SK-N-SH (cell line): ENCODE data around the gene GYS1. TPM values are rescaled to one million over a fixed set of nuclear protein-coding genes. Genes with fewer than 3 reads are reported as not detected.

Experiments
- CTCF ChIA-PET: fragments of 300-600, 350-600 bp; formaldehyde crosslinking; extraction: SDS; loops from one replicate; lab custom pipeline; 2021; lab: Yijun Ruan, JAX
- POLR2A ChIA-PET: fragments of 350-600 bp; sonication (Branson Sonifier 250); formaldehyde crosslinking; extraction: SDS; loops from one replicate; lab custom pipeline; 2020; ENCODE audit warnings: antibody characterized with exemption, inconsistent platforms; lab: Yijun Ruan, JAX
- DNase-seq: peaks from one replicate; pipeline ENCODE4 v3.0.0; 2012
- H2AFZ ChIP-seq: fragments of 200-600 bp; sonication (generic); 2 replicates; pipeline ENCODE4 v1.8.1; 2016; ENCODE audit warnings: antibody characterized with exemption, mild to moderate bottlenecking, low read depth
- H3F3A ChIP-seq: fragments of 200-600 bp; sonication (generic); replicated peaks from 2 replicates; pipeline ENCODE3; 2016; ENCODE audit warnings: antibody characterized with exemption, mild to moderate bottlenecking; ENCODE audit not compliant: insufficient read depth
- H3K27ac ChIP-seq, 2 experiments: fragments of 200-500 bp in 1 of 2; fragments of 200-600 bp in 1 of 2; sonication (Bioruptor generic) in 1 of 2; sonication (generic), shearing (Covaris generic) in 1 of 2; 2 replicates each; pipeline versions ENCODE4 v1.5.1 to v1.6.1; 2014 to 2016; ENCODE audit warnings: low read depth in 2 of 2, inconsistent platforms in 1 of 2, low read length in 1 of 2, mild to moderate bottlenecking in 1 of 2, mixed read lengths in 1 of 2
- H3K27me3 ChIP-seq: fragments of 200-600 bp; sonication (generic), shearing (Covaris generic); 2 replicates; pipeline ENCODE4 v1.6.1; 2016; ENCODE audit warnings: mixed run types; ENCODE audit not compliant: insufficient read depth
- H3K36me3 ChIP-seq, 2 experiments: fragments of 200-500 bp in 1 of 2; fragments of 200-600 bp in 1 of 2; sonication (Bioruptor generic) in 1 of 2; sonication (generic) in 1 of 2; replicated peaks in 1 of 2; 2 replicates each; pipeline versions ENCODE3 to v1.5.1; 2014 to 2016; ENCODE audit warnings: low read length in 1 of 2, mild to moderate bottlenecking in 1 of 2; ENCODE audit not compliant: insufficient read depth in 2 of 2, control insufficient read depth in 1 of 2
- H3K4me1 ChIP-seq, 2 experiments: fragments of 200-500 bp in 1 of 2; fragments of 200-600 bp in 1 of 2; sonication (Bioruptor generic) in 1 of 2; sonication (generic), shearing (Covaris generic) in 1 of 2; 2 replicates each; pipeline versions ENCODE4 v1.5.1 to v1.6.1; 2014 to 2016; ENCODE audit warnings: low read depth in 1 of 2, low read length in 1 of 2, mixed run types in 1 of 2; ENCODE audit not compliant: insufficient read depth in 2 of 2, control insufficient read depth in 1 of 2
- H3K4me2 ChIP-seq: fragments of 200-600 bp; sonication (generic), shearing (Covaris generic); 2 replicates; pipeline ENCODE4 v1.6.1; 2017; ENCODE audit warnings: mixed run types
- H3K4me3 ChIP-seq, 2 experiments: fragments of 200-500 bp in 1 of 2; fragments of 200-600 bp in 1 of 2; sonication (Bioruptor generic) in 1 of 2; sonication (generic), shearing (Covaris generic) in 1 of 2; 2 replicates each; pipeline versions ENCODE4 v1.5.1 to v1.8.1; 2014 to 2016; ENCODE audit warnings: low read depth in 2 of 2, inconsistent platforms in 1 of 2, low read length in 1 of 2, mild to moderate bottlenecking in 1 of 2, mixed read lengths in 1 of 2, moderate library complexity in 1 of 2
- H3K79me2 ChIP-seq: fragments of 200-600 bp; sonication (generic); 2 replicates; pipeline ENCODE4 v1.8.1; 2017; ENCODE audit warnings: mild to moderate bottlenecking; ENCODE audit not compliant: insufficient read depth
- H3K9ac ChIP-seq: fragments of 200-600 bp; sonication (generic); 2 replicates; pipeline ENCODE4 v1.6.1; 2017; ENCODE audit warnings: mixed run types
- H3K9me2 ChIP-seq: fragments of 200-600 bp; sonication (generic); 2 replicates; pipeline ENCODE4 v1.6.1; 2017; ENCODE audit warnings: mixed run types
- H3K9me3 ChIP-seq: fragments of 200-600 bp; sonication (generic); 2 replicates; pipeline ENCODE4 v1.6.1; 2017; ENCODE audit warnings: mixed run types, mild to moderate bottlenecking, moderate library complexity
- H4K20me1 ChIP-seq: fragments of 200-600 bp; sonication (generic); 2 replicates; pipeline ENCODE4 v1.6.1; 2017; ENCODE audit warnings: mild to moderate bottlenecking, mixed run types; ENCODE audit not compliant: insufficient read depth
- CHD2 ChIP-seq: fragments of 150-350 bp; IDR thresholded peaks from 2 replicates; pipeline ENCODE4 v1.6.1; 2018; ENCODE audit warnings: low read length; ENCODE audit not compliant: partially characterized antibody
- FOSL2 ChIP-seq: IDR thresholded peaks from 2 replicates; pipeline ENCODE4 v1.4.0; 2012; ENCODE audit warnings: low read depth, mild to moderate bottlenecking, moderate library complexity, borderline replicate concordance
- GATA2 ChIP-seq: sonication (generic); formaldehyde crosslinking; IDR thresholded peaks from 2 replicates; pipeline ENCODE4 v1.5.0; 2020; ENCODE audit warnings: mild to moderate bottlenecking, missing genetic modification reagents
- JUND ChIP-seq: IDR thresholded peaks from 2 replicates; pipeline ENCODE4 v1.4.0; 2012
- NRF1 ChIP-seq: IDR thresholded peaks from 2 replicates; pipeline ENCODE4 v1.6.1; 2012; ENCODE audit warnings: low read depth, mild to moderate bottlenecking, low read length
- POLR2AphosphoS5 ChIP-seq: IDR thresholded peaks from 2 replicates; pipeline ENCODE4 v1.6.1; 2012; ENCODE audit warnings: low read depth, low read length
- RCOR1 ChIP-seq: fragments of 150-350 bp; IDR thresholded peaks from 2 replicates; pipeline ENCODE4 v1.6.1; 2017; ENCODE audit warnings: antibody characterized with exemption, low read length
- WGBS: methylation state at CpG from one replicate; pipeline ENCODE4 v1.1.6; 2017; ENCODE audit warnings: low lambda C conversion rate; 5-methylcytosine and 5-hydroxymethylcytosine counted together
- polyA plus RNA-seq, 3 experiments: library from polyadenylated mRNA; depleted of rRNA; stranded (reverse); fragments of >200 nt; gene quantifications; 2 replicates each; pipeline ENCODE4 v1.2.3, GENCODE V29; 2012
- TF ChIP-seq, protein P1 (sequence below): IDR thresholded peaks from 2 replicates; pipeline ENCODE4 v1.4.0; 2012; ENCODE audit warnings: low read depth, borderline replicate concordance
- TF ChIP-seq, protein P2 (sequence below): IDR thresholded peaks from 2 replicates; pipeline ENCODE4 v1.4.0; 2012; ENCODE audit warnings: low read depth, borderline replicate concordance
- TF ChIP-seq, protein P3 (sequence below): fragments of 200-600 bp; sonication (generic); IDR thresholded peaks from 2 replicates; pipeline ENCODE4 v1.6.1; 2017; ENCODE audit warnings: antibody characterized with exemption, mild to moderate bottlenecking, moderate library complexity

The GYS1 gene
- polyA plus RNA-seq, 1 of the 3 experiments (the other 2 are of a cell fraction) = 25.3 TPM

DNA sequence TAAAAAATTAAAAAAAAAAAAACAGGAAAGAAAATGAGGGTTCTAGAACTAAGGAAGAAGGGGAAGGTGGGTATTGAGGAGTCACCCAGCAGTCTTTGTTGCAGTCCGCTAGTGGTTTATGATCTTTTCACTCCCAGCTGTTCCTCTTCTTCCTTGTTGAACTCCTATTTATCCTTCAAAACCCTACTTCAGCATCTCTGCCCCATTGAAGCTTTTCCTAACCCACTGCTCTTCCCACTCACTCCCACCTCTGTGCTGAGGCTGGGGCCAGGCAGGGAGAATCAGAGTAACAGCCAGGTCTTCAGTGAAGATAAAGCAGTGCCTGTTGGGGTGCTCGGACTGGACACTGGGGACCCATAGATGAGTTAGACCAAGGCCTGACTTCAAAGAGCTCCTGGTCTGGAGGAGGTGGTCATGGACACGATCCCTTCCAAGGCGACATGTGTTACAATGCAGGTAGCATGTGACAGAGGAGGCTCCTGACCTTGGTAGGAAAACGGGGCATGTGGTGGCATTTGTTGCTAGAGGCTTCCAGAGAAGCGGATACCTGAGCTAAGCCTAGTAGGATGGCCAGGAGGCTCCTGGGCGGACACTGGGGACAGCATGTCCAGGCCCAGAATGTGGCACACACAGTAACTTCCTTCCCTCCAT, 12.0 kb upstream of the GYS1 start (continued):
- TF ChIP-seq, protein P1, sequence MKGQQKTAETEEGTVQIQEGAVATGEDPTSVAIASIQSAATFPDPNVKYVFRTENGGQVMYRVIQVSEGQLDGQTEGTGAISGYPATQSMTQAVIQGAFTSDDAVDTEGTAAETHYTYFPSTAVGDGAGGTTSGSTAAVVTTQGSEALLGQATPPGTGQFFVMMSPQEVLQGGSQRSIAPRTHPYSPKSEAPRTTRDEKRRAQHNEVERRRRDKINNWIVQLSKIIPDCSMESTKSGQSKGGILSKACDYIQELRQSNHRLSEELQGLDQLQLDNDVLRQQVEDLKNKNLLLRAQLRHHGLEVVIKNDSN = no peak
- TF ChIP-seq GATA2 (no peak), RCOR1 (no peak), POLR2AphosphoS5 (no peak), FOSL2 (no peak)

DNA sequence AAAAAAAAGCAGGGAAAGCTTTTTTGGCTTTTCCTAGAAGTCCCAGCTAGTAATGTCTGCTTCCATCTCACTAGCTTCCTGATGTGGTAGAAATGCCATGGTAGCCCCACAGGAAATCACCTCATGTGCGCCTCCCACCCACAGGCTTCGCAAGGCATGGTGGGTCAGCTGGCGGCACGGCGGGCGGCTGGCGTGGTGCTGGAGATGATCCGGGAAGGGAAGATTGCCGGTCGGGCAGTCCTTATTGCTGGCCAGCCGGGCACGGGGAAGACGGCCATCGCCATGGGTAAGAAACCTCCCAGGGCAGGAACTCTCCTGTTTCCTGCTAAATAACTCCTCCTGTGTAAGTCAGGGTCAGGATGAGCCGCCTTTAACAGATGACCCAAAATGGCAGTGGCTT, 11.0 kb upstream of the GYS1 start:
- Histone ChIP-seq H3K27me3 (no peaks in the 10 kb centered on the region), H3K9me3 (no peaks in the 10 kb centered on the region), H4K20me1 (no peaks in the 10 kb centered on the region), H3K9ac (no peak overlapping the region), H2AFZ (no peak overlapping the region), H3K4me3 (no peak overlapping the region), H3K79me2 (peaks cover 33% of the 10 kb centered on the region; the same call in 1 of the 2 replicates), H3K4me2 (no peak overlapping the region), H3K27ac (no peak overlapping the region), H3F3A (no peaks in the 10 kb centered on the region), H3K4me1 (no peaks in the 10 kb centered on the region), H3K36me3 (peaks cover 20 to 39% of the 10 kb centered on the region in 2 experiments), H3K9me2 (no peaks in the 10 kb centered on the region)
- TF ChIP-seq CHD2 (no peak), FOSL2 (no peak), JUND (no peak), NRF1 (no peak)
- TF ChIP-seq, protein P2, sequence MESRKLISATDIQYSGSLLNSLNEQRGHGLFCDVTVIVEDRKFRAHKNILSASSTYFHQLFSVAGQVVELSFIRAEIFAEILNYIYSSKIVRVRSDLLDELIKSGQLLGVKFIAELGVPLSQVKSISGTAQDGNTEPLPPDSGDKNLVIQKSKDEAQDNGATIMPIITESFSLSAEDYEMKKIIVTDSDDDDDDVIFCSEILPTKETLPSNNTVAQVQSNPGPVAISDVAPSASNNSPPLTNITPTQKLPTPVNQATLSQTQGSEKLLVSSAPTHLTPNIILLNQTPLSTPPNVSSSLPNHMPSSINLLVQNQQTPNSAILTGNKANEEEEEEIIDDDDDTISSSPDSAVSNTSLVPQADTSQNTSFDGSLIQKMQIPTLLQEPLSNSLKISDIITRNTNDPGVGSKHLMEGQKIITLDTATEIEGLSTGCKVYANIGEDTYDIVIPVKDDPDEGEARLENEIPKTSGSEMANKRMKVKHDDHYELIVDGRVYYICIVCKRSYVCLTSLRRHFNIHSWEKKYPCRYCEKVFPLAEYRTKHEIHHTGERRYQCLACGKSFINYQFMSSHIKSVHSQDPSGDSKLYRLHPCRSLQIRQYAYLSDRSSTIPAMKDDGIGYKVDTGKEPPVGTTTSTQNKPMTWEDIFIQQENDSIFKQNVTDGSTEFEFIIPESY = no peak
- TF ChIP-seq, protein P3, sequence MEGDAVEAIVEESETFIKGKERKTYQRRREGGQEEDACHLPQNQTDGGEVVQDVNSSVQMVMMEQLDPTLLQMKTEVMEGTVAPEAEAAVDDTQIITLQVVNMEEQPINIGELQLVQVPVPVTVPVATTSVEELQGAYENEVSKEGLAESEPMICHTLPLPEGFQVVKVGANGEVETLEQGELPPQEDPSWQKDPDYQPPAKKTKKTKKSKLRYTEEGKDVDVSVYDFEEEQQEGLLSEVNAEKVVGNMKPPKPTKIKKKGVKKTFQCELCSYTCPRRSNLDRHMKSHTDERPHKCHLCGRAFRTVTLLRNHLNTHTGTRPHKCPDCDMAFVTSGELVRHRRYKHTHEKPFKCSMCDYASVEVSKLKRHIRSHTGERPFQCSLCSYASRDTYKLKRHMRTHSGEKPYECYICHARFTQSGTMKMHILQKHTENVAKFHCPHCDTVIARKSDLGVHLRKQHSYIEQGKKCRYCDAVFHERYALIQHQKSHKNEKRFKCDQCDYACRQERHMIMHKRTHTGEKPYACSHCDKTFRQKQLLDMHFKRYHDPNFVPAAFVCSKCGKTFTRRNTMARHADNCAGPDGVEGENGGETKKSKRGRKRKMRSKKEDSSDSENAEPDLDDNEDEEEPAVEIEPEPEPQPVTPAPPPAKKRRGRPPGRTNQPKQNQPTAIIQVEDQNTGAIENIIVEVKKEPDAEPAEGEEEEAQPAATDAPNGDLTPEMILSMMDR = no peak
- CTCF ChIA-PET = interaction anchor here (0.6 to 2.8 kb wide), 5 partner anchors 9 to 70 kb away, joined by 3 to 14 read pairs (median 4); partner anchors contain the start of genes GYS1 and RUVBL2
- POLR2A ChIA-PET = no interaction called here
- no peak for DNase-seq
- WGBS = 99% methylated on average over 15 of the region's 15 CpGs
